ENCODE measurements around the gene NBPF14.
"Not testable (repeated sequence)": the region's sequence is repeated elsewhere in the genome, so short reads cannot be mapped to it uniquely, and the experiment has no call there.

Gene NBPF14, protein sequence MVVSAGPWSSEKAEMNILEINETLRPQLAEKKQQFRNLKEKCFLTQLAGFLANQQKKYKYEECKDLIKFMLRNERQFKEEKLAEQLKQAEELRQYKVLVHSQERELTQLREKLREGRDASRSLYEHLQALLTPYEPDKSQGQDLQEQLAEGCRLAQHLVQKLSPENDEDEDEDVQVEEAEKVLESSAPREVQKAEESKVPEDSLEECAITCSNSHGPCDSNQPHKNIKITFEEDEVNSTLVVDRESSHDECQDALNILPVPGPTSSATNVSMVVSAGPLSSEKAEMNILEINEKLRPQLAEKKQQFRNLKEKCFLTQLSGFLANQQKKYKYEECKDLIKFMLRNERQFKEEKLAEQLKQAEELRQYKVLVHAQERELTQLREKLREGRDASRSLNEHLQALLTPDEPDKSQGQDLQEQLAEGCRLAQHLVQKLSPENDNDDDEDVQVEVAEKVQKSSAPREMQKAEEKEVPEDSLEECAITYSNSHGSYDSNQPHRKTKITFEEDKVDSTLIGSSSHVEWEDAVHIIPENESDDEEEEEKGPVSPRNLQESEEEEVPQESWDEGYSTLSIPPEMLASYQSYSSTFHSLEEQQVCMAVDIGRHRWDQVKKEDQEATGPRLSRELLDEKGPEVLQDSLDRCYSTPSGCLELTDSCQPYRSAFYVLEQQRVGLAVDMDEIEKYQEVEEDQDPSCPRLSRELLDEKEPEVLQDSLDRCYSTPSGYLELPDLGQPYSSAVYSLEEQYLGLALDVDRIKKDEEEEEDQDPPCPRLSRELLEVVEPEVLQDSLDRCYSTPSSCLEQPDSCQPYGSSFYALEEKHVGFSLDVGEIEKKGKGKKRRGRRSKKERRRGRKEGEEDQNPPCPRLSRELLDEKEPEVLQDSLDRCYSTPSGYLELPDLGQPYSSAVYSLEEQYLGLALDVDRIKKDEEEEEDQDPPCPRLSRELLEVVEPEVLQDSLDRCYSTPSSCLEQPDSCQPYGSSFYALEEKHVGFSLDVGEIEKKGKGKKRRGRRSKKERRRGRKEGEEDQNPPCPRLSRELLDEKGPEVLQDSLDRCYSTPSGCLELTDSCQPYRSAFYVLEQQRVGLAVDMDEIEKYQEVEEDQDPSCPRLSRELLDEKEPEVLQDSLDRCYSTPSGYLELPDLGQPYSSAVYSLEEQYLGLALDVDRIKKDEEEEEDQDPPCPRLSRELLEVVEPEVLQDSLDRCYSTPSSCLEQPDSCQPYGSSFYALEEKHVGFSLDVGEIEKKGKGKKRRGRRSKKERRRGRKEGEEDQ (N-terminal part only)

DNA sequence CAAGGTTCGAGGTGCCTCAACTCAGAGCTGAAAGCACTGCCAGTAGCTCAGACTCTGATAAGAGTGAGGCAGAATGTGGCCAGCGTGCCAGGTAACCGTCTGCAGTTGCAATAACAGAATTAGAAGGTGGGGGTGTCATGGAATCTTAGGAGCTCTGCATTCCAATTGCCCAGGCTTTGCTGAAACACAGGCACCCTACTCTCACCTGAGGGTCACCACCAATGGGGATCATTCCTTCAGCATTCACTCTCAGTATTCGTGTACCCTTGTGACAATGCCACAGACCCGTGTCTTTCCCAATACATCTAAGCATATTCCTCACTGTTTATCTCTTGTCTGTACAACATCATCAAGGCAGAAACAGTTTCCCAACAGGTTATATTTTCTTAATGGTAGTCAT, at the start of gene NBPF14:
NBPF14 (minus strand) TSS at position 101 of the 400 bp plus-strand sequence. CDS start 294 bp downstream, outside the sequence.
- not testable (repeated sequence) for DNase-seq

DNA sequence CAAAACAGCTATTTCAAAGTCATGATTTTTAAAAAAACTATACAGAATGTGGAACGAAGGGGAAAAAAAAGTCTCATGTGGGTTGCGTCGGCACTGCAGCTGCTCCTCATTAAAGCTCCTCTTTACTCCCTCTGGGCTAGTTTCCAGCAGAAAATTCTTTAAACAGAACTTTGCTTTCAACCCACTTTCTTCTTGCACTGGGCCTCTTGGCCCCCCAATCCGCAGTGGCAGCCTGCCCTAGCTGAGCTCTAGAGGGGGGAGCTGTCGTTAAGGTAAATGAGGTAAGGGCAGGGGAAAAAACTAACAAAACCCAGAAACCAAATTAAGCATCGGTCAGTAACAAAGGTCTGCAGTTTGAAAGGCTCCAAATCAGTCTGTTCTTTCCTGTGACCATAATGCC, 29.6 kb upstream of the NBPF14 start:
- DNase-seq, result not testable (repeated sequence)

DNA sequence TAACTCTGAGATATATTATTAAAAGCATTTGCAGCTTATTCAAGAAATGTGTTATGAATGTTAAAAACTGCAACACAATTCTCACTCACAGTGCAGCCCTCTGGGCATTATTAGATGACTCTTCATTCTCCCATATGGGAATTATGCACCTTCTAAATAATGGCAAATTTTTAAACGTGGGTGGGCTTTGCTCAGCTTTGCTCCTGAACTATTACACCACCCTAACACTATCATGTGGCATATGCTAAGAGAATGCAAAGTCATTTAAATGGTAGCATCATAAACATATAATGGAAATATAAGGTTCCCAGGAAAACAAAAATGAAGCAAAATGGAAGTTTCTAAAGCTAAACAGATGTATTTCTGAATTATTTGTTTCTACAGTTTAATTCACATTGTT, 22.4 kb upstream of the NBPF14 start:
- not testable (repeated sequence) for DNase-seq

DNA sequence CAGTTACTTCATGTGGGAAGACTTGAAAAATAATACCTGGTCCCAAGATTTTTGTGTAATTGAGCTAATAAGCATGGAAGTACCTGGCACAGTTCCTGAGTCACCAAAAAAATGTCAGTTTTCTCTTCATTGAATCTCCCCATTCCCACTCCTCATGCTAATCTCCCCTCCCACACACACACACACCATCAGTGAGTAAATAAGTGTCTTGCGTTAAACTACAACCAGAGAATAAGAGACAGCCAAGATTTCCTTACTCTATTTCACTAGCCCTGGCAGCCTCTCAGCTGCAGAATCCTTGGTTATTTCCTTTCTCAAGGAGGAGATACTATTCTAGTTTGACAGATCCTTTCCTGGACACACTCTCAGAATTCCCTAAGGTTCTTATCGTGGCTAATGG, 9.5 kb upstream of the NBPF14 start:
- DNase-seq, result not testable (repeated sequence)

DNA sequence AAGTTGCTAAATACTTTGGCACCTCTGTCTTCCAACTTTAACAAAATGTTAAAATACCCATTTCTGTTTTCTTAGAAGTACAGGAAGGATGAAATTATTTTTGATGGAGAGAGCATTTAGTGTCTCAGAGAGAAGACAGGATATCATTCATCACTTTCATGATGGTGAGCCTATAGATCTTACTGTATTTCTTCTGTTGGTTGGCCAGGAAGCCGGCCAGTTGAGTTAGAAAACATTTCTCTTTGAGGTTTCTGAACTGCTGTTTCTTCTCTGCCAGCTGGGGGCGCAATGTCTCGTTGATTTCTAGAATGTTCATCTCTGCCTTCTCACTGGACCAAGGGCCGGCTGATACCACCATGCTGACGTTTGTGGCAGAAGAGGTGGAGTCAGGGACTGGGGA, 451 bp downstream of the NBPF14 start:
- not testable (repeated sequence) for DNase-seq

DNA sequence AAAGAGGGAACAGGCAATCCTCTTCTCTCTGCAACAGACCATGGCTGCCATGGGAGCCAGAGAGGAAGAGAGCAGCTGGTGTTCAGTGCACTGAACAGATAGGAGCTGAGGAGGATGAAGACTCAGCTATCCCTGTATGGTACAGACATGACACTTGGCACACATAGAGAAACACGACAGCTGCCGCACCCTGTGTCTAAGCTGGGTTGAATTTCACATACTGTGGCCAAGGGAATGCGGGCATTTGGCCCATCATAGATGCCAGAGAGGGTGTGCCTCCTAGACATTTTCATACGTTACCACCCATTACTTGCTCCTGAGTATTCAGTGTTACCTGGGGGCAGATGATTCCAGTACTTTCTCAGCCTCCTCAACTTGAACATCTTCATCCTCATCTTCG, 4.7 kb downstream of the NBPF14 start:
- DNase-seq, result not testable (repeated sequence)

DNA sequence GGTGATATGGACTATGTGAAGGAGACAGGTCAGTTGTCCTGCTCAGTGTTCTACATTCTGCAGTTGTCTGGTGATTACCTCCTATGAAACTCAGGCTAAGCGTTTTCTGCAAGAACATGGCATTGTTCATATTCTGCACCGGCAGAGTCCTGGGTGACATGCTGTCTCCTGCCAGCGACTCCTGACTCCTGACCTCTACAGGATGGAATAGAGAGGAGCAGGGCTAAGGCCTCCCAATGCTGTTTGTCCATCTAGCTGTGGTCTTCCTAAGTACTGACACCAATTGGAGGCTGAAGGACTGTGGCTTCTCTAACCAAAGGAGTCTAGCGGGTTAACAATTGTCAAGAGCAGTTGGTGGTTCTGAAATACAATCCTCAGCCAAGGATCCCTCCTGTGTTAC, 63.7 kb downstream of the NBPF14 start:
- not testable (repeated sequence) for DNase-seq

DNA sequence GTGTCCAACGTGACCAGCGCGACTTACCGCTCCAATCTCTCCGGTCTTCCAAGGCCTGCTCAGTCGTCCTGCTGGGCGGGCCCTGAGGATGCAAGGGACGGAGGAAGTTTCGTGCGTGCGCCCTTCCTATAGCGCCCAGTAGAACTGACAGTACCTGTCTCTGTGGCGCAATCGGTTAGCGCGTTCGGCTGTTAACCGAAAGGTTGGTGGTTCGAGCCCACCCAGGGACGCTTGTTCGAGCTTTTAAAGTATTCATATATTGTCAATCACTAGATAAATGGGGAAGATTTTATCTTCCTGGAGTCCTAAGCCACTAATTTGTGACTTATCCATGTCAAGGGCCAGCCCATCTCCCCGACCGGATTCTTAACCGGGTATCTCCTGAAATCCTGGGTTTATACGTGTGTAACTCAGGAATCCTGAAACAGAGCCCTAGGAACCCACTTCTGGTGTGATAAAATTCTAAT, 66.7 kb downstream of the NBPF14 start:
- DNase-seq, result not testable (repeated sequence)

DNA sequence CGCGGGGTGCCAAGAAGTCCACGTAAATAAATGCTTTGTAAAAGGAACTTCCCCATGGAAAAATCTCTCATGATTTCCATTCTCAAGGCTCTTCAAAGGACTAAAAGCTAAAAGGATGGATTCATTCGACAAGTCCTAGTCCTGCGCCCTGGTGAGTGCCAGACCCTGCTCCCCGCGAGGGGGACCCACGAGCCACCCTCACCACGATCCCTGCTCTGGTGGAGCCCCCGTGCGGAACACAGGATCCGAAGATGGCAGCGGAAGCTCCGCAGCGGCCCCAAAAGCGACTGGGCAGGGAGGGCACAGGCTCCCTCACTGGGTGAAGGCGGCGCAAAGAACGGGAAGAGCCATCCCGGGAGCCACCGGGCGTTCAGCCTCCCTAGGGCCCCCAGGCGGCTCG, 67.2 kb downstream of the NBPF14 start:
- not testable (repeated sequence) for DNase-seq

DNA sequence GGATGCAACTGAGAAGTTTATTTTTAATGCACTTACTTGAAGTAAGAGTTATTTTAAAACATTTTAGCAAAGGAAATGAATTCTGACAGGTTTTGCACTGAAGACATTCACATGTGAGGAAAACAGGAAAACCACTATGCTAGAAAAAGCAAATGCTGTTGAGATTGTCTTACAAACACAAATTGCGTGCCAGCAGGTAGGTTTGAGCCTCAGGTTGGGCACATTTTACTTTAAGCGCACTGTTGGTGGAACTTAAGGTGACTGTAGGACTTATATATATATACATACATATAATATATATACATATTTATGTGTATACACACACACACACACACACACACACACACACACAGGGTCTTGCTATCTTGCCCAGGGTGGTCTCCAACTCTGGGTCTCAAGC, 69.2 kb downstream of the NBPF14 start:
- not testable (repeated sequence) for DNase-seq

DNA sequence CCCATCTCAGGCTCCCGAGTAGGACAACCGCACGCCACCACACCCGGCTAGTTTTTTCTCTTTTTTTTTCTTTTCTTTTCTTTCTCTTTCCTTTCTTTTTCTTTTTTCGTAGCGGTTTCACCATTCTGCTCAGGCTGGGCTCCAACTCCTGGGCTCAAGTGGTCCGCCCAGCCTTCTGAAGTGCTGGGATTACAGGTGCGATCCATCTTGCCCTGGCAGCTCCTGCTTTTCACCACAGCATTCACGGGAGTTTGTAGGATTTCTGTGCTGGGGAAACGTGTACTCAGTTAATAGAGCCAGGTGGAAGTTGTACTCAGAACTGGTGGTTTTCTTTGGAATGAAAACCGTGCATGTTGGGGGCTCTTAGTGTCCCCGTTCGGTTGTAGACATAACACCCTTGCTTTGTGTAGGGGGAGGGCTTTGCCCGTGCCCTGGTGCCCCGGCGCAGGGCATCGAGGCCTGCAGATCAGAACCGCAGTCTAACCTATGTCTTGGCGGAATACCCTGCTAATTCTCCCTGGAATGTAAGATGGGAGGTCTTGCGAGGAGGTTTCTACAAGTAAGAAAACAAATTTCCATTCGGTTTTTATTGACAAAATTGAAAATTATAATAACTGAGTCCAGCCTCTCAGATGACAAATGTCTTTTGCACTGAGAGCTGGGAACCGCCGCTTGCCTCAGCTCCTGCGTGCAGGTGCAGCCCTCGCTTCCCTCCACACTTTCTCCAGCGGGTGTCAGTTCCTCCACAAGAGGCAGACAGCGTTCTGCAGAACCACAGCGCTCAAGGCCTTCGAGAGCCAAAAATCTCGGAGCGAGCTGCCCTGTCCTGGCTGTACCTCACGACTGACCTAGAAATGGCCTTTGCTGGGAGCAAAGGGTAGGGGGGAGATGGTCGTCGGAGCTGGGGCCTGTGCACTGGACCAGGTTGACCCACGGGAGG, 72.3 kb downstream of the NBPF14 start:
- DNase-seq, result not testable (repeated sequence)

DNA sequence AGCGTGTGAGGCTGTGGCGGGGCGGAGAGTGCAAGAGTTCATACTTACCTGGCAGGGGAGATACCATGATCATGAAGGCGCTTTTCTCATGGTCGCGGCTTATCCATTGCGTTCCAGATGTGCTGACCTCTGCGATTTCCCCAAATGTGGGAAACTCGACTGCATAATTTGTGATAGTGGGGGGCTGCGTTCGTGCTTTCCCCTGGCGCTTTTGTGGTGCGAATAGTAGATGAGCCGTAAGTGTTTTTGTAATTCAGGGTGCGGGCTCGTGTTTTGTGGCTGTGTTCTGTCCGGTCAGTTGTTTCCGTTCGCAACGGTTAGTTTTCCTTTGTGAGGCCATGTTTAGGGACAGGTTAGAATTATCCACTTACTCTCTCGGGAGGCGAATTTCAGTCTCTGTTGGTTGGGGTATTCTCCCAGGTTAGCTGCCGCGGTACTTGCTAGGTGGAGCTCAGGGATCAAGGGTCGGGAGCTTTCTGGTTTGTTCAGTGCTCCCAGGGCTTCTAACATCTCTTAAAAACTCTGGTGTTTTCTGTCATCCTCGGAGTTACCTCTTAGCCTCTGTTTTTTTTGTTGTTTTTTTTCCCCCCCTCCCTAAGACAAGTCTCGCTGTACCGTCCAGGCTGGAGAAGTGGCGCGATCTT, 73.1 kb downstream of the NBPF14 start:
- not testable (repeated sequence) for DNase-seq

DNA sequence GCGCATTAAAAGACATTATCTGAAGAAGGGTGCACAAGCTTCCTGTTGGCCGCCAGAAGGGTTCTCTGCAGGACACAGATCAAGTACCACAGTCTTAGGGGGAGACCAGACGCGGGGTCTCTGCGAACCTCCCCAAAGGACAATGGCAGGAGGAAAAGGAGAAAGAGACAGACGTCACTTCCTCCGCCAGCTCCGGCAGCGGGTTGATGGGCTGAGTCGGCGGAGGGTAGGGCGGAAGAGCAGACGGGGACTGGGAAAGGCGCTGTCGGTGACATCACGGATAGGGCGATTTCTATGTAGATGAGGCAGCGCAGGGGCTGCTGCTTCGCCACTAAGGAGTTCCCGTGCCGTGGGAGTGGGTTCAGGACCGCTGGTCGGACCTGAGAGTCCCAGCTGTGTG, 73.7 kb downstream of the NBPF14 start:
- not testable (repeated sequence) for DNase-seq

DNA sequence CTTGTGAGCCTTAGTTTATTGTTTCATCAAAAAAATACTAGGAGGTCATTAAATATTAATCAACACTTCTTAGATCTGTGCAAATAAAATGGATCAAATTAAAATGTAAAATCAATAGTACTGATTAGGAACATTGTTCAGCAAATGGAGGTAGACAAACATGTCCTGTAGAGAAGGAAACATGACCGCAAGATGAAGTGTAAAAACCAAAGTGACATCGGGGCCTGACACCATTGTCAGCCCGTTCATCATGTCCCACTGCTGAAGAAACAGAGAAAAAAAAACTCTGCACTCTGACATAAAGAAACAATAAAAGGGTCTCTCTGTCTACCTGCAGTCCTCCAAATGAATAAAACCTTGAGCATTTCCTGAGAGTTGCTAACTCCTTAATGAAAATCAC, 81.5 kb downstream of the NBPF14 start:
- DNase-seq, result not testable (repeated sequence)

DNA sequence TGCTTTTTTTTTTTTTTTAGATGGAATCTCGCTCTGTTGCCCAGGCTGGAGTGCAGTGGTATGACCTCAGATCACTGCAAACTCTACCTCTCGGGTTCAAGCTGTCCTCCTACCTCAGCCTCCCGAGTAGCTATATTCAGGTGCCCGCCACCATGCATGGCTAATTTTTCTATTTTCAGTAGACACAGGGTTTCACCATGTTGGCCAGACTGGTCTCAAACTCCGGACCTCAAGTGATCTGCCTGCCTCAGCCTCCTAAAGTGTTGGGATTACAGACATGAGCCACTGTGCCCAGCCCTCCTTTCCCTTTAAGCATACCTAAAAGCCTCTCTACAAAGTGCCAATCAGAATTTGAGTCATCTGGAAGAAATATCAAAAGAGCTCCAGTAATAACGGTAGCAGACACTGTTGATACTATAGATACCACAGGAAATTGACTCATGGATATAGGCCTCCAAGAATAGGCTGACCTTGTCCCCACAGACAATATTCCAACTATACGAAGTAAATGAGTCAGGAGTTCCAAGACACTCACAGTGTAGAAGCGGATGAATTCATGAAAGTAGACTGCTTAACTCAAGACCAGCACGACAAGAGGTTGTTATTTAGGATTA, 83.1 kb downstream of the NBPF14 start:
- not testable (repeated sequence) for DNase-seq

DNA sequence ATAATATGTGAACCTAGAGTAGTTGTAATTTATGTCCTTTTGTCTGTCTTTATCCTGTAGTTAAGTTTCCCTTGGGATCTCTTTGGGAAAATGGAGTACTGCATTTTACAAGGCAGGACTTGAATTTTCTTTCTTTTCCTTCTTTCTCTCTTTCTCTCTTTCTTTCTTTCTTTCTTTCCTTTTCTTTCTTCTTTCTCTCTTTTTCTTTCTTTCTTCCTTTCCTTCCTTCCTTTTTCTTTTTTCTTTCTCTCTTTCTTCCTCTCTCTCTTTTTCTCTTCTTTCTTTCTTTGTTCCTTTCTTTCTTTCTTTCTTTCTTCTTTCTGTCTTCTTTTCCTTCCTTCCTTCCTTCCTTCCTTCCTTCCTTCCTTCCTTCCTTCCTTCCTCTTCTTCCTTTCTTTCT, 101.9 kb downstream of the NBPF14 start:
- not testable (repeated sequence) for DNase-seq

DNA sequence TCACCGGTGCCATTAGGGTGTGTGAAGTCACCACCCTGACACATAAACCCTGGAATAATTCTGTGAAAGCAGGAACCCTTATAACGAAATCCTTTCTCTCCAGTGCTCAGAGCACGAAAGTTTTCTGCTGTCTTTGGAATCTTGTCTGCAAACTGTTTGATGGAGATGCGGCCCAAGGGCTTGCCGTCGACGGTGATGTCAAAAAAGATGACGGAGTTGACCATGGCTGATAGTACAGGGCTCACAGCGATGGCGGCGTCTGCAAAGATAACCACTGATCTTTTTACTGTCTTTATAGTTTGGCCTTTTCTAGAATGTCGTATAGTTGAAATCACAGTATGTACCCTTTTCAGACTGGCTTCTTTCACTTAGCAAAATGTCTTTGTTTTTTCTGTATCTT, 112.8 kb downstream of the NBPF14 start, which contains the start of gene PPIAL4G:
PPIAL4G (minus strand) TSS at position 274 of the 400 bp plus-strand sequence; CDS start at position 224, 50 bp downstream.
- DNase-seq, result not testable (repeated sequence)

Data from NCI-H1436 treated with DMSO at 0.1 percent for 48 hours (cell line).